ENCODE data around the gene NATD1. TPM values are rescaled to one million over a fixed set of nuclear protein-coding genes. Genes with fewer than 3 reads are reported as not detected.

The NATD1 gene
- polyA plus RNA-seq, 2 of the 4 experiments (the other 2 are of a cell fraction), result 1.1 to 1.6 TPM

DNA sequence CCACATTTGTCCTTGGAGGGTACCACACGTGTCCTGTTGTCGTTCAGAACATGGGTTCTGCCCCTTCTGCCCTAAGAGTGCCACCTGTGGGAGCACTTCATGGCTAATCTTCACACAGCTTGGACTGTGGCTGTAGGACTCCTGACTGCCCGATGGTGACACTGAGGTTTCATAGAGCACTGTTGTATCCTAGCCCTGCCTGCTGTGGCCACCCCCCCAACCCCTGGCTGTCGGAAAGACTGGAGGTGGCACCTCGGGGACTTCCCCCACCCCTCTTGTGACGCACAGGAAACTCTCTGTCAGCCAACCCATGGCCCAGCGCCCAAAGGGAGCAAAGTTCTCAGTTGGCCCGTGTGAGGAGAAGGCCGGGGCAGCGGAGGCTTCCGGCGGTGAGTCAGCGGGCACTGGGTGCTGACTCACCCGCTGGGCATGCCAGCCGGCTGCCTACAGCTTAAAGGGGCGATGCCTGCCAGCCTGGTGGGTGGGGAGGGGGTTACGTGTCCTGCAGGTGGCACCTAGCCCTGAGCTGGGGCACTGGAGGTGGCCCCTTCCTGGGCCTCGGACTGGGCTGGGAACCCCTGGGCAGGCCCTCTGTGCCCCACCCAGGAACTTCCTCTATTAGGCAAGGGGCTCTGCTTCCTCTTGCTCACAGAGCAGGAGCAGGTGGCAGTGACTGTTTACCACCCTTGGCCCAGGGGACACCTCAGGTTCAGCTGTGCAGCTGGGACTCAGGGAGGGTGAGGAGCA, 34.7 kb upstream of the NATD1 start:
- H3K9me3 ChIP-seq, result no peaks in the 10 kb centered on the region
- peak; percentile 57 to 75 for ATAC-seq
- peak overlapping the region; percentile 78 to 89 for H3K27ac ChIP-seq
- POLR2A ChIA-PET, result interaction anchor here (1.1 kb wide), 1 partner anchor 74 kb away, joined by 3 read pairs; the partner anchor contains the start of gene TMEM11
- CTCF ChIA-PET, result interaction anchor here (0.8 to 3.2 kb wide), 20 partner anchors 8 to 224 kb away, joined by 3 to 20 read pairs (median 4); partner anchors contain the start of gene KCNJ12
- 0% methylated on average over 5 of the region's 18 CpGs for WGBS (ENCODE audit: missing lambda C conversion rate)
- H3K4me2 ChIP-seq, result peak overlapping the region; percentile 92
- H3K4me1 ChIP-seq, result peaks cover 40% of the 10 kb centered on the region
- FAIRE-seq, result peak; percentile 95
- DNase-seq (ENCODE audit: low read depth in 1 of 2, low spot score in 1 of 2), result peak; percentile 91 to 98
- H3K4me3 ChIP-seq, result peak overlapping the region; percentile 78
- TF ChIP-seq ESRRA (IDR thresholded peaks at IDR 0.05; ENCODE audit: borderline replicate concordance, low read length) (no peak), FOSL2 (IDR thresholded peaks at IDR 0.05) (peak; percentile 100), FOSL2 (CRISPR knock-in tag; IDR thresholded peaks at IDR 0.05) (peak; percentile 100), RFX5 (IDR thresholded peaks at IDR 0.05) (no peak), NFE2L2 (conservative IDR thresholded peaks at IDR 0.05; ENCODE audit: low read length) (peak; percentile 37; the same call in 1 of the 2 replicates), FOSB (CRISPR knock-in tag; IDR thresholded peaks at IDR 0.05) (no peak), POLR2AphosphoS2 (conservative IDR thresholded peaks at IDR 0.05; ENCODE audit: low read length) (no peak; the same call in 1 of the 2 replicates), NPAS2 (CRISPR knock-in tag; IDR thresholded peaks at IDR 0.05; ENCODE audit: borderline replicate concordance) (no peak), JUNB (IDR thresholded peaks at IDR 0.05) (peak; percentile 99), EHMT2 (IDR thresholded peaks at IDR 0.05; ENCODE audit: low read depth) (no peak), HDAC2 (IDR thresholded peaks at IDR 0.05) (no peak), CHD2 (IDR thresholded peaks at IDR 0.05; ENCODE audit: low read length, partially characterized antibody) (no peak), HOXA7 (CRISPR knock-in tag; IDR thresholded peaks at IDR 0.05) (no peak), JUN (IDR thresholded peaks at IDR 0.05) (peak; percentile 98), CBX2 (IDR thresholded peaks at IDR 0.05; ENCODE audit: borderline replicate concordance, low read depth) (no peak), ZC3H11A (IDR thresholded peaks at IDR 0.05) (no peak), GATA3 (IDR thresholded peaks at IDR 0.05; ENCODE audit: borderline replicate concordance) (peak; percentile 93), MAFK (IDR thresholded peaks at IDR 0.05; ENCODE audit: partially characterized antibody) (peak; percentile 88), MYC (IDR thresholded peaks at IDR 0.05; ENCODE audit: borderline replicate concordance, low read length) (no peak; the same call in none of the 2 replicates), ZFP36 (IDR thresholded peaks at IDR 0.05; ENCODE audit: borderline replicate concordance, partially characterized antibody) (no peak), FOXS1 (CRISPR knock-in tag; IDR thresholded peaks at IDR 0.05) (peak; percentile 49; the same call in 1 of the 2 replicates), HEYL (CRISPR knock-in tag; IDR thresholded peaks at IDR 0.05) (no peak), ZSCAN20 (CRISPR knock-in tag; IDR thresholded peaks at IDR 0.05) (no peak), POLR2A (IDR thresholded peaks at IDR 0.05; ENCODE audit: low read length) (no peak), TP53 (CRISPR knock-in tag; IDR thresholded peaks at IDR 0.05) (peak; percentile 91), CEBPB (IDR thresholded peaks at IDR 0.05) (peak in 1 of 2 experiments; percentile 74; a peak in 2 of 4 replicates), EP300 (IDR thresholded peaks at IDR 0.05) (peak; percentile 64 to 86; a peak in 3 of 5 replicates), MAZ (IDR thresholded peaks at IDR 0.05; ENCODE audit: borderline replicate concordance, low read depth, low read length) (no peak), RARB (CRISPR knock-in tag; IDR thresholded peaks at IDR 0.05) (no peak)
- TF ChIP-seq, protein P1, sequence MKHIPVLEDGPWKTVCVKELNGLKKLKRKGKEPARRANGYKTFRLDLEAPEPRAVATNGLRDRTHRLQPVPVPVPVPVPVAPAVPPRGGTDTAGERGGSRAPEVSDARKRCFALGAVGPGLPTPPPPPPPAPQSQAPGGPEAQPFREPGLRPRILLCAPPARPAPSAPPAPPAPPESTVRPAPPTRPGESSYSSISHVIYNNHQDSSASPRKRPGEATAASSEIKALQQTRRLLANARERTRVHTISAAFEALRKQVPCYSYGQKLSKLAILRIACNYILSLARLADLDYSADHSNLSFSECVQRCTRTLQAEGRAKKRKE (CRISPR knock-in tag; IDR thresholded peaks at IDR 0.05; ENCODE audit: low read depth), result peak; percentile 81
- TF ChIP-seq, protein P2, sequence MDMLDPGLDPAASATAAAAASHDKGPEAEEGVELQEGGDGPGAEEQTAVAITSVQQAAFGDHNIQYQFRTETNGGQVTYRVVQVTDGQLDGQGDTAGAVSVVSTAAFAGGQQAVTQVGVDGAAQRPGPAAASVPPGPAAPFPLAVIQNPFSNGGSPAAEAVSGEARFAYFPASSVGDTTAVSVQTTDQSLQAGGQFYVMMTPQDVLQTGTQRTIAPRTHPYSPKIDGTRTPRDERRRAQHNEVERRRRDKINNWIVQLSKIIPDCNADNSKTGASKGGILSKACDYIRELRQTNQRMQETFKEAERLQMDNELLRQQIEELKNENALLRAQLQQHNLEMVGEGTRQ (IDR thresholded peaks at IDR 0.05), result no peak
- TF ChIP-seq, protein P3, sequence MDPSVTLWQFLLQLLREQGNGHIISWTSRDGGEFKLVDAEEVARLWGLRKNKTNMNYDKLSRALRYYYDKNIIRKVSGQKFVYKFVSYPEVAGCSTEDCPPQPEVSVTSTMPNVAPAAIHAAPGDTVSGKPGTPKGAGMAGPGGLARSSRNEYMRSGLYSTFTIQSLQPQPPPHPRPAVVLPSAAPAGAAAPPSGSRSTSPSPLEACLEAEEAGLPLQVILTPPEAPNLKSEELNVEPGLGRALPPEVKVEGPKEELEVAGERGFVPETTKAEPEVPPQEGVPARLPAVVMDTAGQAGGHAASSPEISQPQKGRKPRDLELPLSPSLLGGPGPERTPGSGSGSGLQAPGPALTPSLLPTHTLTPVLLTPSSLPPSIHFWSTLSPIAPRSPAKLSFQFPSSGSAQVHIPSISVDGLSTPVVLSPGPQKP (IDR thresholded peaks at IDR 0.05; ENCODE audit: low read depth, low read length), result no peak
- TF ChIP-seq, protein P4, sequence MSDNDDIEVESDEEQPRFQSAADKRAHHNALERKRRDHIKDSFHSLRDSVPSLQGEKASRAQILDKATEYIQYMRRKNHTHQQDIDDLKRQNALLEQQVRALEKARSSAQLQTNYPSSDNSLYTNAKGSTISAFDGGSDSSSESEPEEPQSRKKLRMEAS (IDR thresholded peaks at IDR 0.05), result peak; percentile 89
- TF ChIP-seq, protein P5, sequence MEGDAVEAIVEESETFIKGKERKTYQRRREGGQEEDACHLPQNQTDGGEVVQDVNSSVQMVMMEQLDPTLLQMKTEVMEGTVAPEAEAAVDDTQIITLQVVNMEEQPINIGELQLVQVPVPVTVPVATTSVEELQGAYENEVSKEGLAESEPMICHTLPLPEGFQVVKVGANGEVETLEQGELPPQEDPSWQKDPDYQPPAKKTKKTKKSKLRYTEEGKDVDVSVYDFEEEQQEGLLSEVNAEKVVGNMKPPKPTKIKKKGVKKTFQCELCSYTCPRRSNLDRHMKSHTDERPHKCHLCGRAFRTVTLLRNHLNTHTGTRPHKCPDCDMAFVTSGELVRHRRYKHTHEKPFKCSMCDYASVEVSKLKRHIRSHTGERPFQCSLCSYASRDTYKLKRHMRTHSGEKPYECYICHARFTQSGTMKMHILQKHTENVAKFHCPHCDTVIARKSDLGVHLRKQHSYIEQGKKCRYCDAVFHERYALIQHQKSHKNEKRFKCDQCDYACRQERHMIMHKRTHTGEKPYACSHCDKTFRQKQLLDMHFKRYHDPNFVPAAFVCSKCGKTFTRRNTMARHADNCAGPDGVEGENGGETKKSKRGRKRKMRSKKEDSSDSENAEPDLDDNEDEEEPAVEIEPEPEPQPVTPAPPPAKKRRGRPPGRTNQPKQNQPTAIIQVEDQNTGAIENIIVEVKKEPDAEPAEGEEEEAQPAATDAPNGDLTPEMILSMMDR (IDR thresholded peaks at IDR 0.05), result no peak
- TF ChIP-seq, protein P6, sequence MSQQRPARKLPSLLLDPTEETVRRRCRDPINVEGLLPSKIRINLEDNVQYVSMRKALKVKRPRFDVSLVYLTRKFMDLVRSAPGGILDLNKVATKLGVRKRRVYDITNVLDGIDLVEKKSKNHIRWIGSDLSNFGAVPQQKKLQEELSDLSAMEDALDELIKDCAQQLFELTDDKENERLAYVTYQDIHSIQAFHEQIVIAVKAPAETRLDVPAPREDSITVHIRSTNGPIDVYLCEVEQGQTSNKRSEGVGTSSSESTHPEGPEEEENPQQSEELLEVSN (IDR thresholded peaks at IDR 0.05; ENCODE audit: borderline replicate concordance, low read depth), result 0 out of 2 replicates have a peak, but pooled peaks have one; percentile 20
- TF ChIP-seq, protein P7, sequence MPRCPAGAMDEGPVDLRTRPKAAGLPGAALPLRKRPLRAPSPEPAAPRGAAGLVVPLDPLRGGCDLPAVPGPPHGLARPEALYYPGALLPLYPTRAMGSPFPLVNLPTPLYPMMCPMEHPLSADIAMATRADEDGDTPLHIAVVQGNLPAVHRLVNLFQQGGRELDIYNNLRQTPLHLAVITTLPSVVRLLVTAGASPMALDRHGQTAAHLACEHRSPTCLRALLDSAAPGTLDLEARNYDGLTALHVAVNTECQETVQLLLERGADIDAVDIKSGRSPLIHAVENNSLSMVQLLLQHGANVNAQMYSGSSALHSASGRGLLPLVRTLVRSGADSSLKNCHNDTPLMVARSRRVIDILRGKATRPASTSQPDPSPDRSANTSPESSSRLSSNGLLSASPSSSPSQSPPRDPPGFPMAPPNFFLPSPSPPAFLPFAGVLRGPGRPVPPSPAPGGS (IDR thresholded peaks at IDR 0.05), result peak; percentile 99; the same call in 2 of the 3 replicates

All from A549 (cell line).